ENCODE measurements around the gene LTBP1.

- TF ChIP-seq RFX5 (IDR thresholded peaks at IDR 0.05; ENCODE audit: low read depth, low read length) (no peak), KLF9 (CRISPR knock-in tag; IDR thresholded peaks at IDR 0.05; ENCODE audit: low read depth) (no peak), ZNF280B (CRISPR knock-in tag; IDR thresholded peaks at IDR 0.05; ENCODE audit: borderline replicate concordance) (no peak), MYC (CRISPR knock-in tag; IDR thresholded peaks at IDR 0.05; ENCODE audit: borderline replicate concordance) (no peak), ZBTB44 (CRISPR knock-in tag; IDR thresholded peaks at IDR 0.05) (no peak), ZBTB26 (CRISPR knock-in tag; IDR thresholded peaks at IDR 0.05; ENCODE audit: borderline replicate concordance) (no peak), BCL6 (CRISPR knock-in tag; IDR thresholded peaks at IDR 0.05) (no peak), ZHX1 (CRISPR knock-in tag; IDR thresholded peaks at IDR 0.05; ENCODE audit: low read depth) (no peak), ZNF10 (CRISPR knock-in tag; IDR thresholded peaks at IDR 0.05; ENCODE audit: borderline replicate concordance, low read depth) (no peak), DRAP1 (CRISPR knock-in tag; IDR thresholded peaks at IDR 0.05) (no peak), SMARCE1 (IDR thresholded peaks at IDR 0.05; ENCODE audit: borderline replicate concordance) (no peak), SMAD9 (CRISPR knock-in tag; IDR thresholded peaks at IDR 0.05) (no peak)
- TF ChIP-seq, protein P1, sequence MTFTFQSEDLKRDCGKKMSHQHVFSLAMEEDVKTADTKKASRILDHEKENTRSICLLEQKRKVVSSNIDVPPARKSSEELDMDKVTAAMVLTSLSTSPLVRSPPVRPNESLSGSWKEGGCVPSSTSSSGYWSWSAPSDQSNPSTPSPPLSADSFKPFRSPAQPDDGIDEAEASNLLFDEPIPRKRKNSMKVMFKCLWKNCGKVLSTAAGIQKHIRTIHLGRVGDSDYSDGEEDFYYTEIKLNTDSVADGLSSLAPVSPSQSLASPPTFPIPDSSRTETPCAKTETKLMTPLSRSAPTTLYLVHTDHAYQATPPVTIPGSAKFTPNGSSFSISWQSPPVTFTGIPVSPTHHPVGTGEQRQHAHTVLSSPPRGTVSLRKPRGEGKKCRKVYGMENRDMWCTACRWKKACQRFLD (CRISPR knock-in tag; IDR thresholded peaks at IDR 0.05; ENCODE audit: borderline replicate concordance): no peak
- TF ChIP-seq, protein P2, sequence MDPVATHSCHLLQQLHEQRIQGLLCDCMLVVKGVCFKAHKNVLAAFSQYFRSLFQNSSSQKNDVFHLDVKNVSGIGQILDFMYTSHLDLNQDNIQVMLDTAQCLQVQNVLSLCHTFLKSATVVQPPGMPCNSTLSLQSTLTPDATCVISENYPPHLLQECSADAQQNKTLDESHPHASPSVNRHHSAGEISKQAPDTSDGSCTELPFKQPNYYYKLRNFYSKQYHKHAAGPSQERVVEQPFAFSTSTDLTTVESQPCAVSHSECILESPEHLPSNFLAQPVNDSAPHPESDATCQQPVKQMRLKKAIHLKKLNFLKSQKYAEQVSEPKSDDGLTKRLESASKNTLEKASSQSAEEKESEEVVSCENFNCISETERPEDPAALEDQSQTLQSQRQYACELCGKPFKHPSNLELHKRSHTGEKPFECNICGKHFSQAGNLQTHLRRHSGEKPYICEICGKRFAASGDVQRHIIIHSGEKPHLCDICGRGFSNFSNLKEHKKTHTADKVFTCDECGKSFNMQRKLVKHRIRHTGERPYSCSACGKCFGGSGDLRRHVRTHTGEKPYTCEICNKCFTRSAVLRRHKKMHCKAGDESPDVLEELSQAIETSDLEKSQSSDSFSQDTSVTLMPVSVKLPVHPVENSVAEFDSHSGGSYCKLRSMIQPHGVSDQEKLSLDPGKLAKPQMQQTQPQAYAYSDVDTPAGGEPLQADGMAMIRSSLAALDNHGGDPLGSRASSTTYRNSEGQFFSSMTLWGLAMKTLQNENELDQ (CRISPR knock-in tag; IDR thresholded peaks at IDR 0.05; ENCODE audit: borderline replicate concordance): no peak
Measured at GRCh38 chr2:33115196-33115595, 168.4 kb downstream of the LTBP1 start.

Data from HepG2 (cell line).